ENCODE results near the gene OR6B3.

OR6B3 gene

DNA sequence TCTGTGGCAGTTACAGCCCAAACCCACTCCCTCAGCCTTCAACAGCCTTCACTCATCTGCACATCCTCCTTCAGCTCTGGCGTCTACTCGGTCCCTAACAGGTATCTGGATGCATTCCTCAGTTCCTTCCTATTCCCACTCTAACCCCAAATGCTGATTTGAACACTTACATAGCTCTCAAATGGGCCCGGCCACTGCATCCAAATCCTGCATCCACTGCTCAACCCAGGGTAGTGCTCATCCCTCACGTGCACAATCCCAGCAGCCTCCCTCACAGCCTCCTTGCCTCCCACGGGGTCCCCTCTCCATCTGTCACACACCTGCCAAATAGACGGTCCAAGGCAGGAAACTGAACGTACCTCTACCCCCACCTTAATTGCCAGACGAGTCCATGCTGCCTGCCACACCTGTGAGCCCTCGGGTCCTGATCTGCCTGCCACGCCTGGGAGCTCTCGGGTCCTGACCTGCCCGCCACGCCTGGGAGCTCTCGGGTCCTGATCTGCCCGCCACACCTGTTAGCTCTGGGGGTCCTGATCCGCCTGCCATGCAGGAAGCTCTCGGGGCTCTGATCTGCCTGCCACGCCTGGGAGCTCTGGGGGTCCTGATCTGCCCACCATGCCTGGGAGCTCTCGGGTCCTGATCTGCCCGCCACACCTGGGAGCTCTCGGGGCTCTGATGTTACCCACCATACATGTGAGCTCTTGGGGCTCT, 9.9 kb downstream of the OR6B3 start:
- no peak for DNase-seq

DNA sequence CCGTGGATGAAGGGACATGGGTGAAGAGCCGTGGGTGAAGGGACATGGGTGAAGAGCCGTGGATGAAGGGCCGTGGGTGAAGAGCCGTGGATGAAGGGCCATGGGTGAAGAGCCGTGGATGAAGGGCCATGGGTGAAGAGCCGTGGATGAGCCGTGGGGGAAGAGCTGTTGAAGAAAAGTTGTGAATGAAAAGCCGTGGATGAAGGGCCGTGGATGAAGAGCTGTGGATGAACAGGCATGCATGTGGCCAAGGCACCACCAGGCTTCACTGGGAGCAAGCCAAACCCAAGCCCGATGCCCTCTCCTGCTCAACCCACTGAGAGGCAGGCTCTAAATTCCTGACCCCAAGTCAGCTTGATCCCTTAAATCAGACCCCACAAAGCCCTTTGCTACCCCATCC, 10.6 kb downstream of the OR6B3 start:
- DNase-seq: no peak

DNA sequence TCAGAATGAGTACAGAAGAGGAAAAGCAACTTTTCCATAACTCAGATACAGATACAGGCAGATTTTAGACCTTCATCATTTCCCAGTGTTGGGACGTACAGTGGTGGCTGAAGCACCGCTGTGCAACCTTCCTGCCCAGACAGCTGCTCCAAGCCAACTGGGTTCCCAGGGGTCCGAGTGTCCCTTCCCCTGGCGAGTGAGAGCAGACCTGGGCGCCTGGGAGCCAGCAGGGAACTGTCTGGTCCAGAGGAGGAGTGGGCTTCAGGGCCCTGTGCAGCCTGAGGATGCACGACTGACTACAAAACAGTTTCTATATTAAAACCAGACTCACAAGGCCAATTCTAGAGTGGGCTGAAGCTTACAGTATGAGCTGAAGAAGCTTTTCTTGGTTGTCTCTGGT, 12.0 kb downstream of the OR6B3 start:
- no peak for DNase-seq

DNA sequence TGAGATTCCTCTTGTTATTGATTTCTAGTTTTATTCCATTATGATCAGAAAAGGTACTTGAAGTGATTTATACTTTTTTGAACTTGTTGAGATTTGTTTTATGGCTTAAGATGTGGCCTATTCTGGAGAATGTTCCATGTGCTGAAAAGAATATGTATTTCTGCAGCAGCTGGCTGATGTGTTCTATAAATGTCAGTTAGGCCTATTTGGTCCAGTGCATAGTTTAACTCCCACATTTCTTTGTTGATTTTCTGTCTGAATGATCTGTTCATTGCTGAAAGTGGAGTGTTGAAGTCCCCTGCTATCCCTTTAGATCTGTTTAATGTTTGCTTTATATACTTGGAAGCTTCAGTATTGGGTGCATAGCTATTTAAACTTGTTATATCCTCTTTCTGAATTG, 16.0 kb downstream of the OR6B3 start:
- no peak for DNase-seq

DNA sequence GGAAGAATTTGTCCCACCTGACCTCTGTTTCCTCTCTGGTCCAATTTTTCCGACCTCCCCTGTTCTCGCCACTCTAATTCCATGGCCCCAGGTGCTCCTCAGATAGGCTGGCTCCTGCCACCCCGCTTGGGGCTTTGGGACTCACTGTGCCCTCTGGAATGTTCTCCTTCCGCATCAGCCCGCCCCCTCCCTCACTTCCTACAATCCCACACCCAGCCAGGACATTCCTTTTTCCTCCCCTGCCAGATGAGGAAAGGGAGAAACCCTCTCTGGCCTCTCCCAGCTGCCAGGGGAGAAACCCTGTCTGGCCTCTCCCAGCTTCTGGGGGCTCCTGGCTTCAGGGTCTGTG, 20.0 kb downstream of the OR6B3 start:
- DNase-seq: no peak

DNA sequence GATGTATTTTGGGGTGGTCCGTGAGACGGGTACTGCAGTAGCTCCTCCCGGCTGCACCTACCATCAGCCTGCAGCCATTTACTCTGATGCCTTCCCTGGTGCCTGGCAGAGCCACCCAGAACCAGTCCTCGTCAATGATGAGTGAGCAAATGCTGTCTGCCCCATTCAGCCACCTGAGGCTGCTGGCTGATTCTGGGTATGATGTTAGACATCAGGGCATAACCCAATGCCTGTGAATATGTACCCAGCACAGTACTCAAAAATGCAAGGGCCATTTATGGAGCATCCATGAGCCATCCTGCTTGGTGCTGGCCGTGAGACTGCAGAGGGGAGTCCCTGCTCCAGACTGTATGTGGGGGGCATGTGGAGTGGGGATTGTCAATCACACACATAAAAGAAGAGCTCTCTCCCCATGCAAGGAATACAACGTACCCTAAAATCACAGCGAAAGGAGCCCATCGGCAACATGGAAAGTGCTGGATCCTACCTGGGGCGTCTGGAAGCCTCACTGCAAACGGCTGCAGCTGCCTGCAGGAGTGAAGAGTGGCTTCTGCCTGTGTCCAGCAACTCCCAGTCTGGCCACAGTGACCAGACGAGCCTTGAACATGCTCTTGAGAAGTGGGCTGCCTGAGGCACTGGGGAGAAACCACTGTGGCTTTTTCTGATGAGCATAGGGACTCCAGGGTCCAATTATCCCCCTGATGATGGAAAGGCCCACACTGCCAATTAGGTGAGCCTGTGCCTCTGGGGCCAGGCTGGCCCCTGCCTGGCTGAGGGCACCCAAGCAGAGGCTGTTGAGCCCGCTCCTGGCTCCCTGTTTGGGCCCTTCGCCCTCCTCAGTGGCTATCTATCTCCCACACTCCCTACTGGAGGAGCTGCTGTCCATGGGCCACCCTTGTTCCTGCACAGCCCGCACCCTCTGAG, 20.7 kb downstream of the OR6B3 start:
- no peak for DNase-seq

DNA sequence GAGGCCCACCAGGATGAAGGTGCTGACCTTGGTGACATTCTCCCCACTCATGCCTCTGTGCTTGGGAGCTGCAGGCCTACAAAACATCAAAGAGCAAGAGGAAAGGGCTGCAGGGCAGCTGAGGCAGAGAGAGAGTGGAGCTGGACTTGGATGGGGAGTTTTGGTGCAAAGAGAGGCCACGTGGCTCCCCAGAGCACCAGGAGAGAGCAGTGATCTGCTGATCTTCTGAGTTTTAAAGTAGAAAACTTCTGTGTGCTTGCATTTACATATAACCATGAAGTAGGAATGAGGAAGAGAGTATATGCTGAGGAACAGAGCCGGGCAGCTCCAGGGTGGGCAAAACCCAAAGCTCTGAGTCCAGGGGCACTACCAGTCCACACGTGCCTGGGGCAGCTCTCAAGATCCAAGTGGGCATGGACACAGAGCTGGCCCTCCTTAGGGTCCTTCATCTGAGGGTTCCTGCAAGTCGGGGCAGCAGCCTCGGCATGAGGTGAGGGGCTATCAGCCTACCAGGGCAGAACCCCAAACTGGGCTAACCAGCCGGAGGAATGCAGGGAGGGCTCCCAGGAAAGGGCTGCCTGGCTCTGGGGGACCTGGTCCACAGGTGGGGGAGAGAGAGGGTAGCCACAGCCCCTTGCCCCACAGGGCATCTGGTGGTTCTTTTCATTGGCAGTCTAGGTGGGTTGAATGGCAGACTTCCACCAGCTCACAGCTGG, 22.8 kb downstream of the OR6B3 start, which contains the start of gene OR6B2:
TSS of gene OR6B2 (minus strand) at position 51 of the 716 bp plus-strand sequence. CDS start at position 51, 0 bp downstream.
- no peak for DNase-seq

DNA sequence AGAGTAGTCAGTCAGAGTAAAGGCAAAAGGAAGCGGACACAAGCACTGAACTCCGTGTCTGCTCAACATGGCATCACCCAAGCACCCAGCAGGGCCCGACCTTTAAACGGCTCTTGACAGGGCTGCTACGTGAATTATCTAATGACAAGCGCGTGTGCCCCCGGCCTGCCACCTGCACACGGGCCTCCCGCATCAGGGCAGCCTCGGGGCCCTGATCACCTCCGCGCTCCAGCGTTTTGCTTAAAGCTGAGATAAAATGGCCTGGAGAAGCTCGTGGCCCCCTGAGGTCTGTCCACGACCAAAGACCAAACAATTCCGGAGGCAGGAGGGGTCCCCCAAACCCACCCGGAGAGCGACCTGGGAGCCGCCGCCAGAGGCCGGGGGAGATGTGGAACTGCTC, 28.6 kb downstream of the OR6B3 start:
- DNase-seq: no peak

DNA sequence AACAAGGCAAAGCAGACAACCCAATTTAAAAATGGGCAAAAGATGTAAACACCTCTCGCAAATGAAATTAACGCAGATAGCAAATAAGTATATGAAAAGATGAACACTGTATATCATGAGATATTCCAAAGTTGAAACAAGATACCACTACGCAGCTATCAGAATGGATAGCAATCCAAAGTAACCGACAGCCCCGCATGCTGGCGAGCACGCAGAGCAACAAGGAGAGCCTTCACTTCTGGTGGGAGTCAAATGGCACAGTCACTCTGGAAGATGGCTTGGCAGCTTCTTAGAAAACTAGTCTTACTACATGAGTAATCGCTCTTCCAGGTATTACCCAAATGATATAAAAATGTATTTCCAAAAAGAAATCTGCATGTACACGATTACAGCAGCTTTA, 29.5 kb downstream of the OR6B3 start:
- no peak for DNase-seq

DNA sequence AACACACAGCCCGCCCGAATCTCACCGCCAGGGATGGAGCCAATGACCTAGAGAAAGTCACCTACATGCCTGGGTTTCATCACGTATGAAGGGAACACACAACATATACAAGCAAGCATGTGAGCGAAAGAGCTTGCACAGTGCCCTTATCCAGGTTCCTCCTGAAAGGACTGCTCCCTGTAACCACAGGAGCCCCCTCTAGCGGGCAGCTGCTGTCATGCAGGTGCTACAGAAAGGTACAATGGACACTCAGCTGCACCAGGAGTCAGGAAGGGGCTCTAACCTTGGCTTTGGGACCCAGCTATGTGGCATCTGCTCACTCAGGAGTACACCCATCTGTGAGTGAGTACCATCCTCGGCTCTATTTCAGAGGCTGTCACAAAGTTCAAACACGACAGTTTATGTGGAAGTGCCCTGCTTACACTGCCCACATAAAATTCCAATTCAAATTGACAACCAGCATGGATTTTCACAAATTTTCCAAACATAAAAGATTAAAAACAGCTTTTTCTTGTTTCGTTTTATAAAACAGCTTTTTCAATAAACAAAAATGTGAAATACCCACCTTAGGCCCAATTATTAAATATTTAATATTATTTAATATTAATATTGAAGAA, 31.7 kb downstream of the OR6B3 start:
- DNase-seq: peak; percentile 67

DNA sequence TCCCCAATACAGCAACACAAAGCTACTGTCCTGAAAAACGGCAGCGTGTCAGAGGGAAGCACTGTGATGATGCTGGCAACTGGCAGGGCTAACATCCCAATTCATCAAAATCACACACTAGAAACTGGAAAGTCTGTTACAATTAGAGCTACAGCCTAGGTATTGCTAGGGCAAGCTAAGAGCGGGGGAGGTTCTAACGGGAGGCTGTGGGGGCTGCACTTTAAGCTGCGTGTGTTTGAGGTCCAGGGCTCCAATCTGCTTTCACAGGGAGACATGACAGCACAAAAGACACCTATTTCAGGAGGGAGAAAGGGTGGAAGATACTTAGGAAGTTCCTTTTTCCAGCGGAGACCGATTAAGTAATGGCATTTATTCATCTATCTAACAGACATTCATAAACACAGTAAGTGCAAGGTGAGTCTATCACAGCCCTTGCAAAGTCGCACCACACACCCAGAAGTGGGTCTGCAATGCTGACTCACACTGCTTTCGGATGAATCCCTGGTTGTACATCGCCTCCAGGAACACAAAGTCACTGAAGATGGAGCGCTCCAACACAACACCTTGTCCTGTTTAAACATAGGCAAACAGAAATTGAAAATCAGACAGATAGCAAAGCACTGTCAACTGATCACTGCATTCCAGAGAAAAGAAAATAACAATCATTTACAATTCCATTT, 35.1 kb downstream of the OR6B3 start:
- no peak for DNase-seq

DNA sequence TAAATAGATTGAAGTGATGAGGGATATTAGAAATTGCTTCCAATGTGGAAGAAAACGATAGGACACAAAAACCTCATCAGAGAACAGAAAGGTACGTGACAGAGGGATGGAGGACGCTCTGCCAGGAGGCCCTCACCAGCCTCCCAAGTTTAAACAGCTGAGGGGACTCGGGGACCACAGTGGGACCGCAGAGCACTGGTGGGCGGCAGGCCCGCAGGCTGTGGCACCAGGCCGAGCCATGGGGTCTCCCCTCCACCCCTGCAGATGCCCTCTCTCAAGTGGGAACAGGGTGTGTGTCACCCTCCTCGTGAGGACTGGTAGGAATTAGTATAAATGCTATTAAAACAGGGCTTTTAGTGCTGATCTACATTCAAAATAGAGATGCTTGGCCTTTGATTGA, 39.0 kb downstream of the OR6B3 start:
- no peak for DNase-seq

DNA sequence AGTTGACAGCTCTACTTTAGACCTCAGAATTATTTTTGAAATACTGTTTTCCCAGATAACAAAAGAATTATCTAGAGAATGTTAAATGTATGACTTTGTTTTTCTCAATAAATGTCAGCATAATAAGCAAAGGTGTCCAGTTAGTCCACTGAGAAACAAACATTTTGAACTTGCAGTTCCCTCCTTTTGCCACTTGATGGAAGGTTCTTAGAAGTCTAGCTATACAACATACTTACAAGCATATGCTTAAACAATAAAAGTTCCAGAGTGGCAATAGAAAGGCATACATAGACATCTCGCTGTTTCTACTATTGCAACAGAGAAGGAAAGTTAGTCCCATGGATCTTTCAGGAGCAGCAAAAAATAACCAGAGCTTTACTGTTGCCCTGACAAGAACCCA, 40.0 kb downstream of the OR6B3 start:
- no peak for DNase-seq

DNA sequence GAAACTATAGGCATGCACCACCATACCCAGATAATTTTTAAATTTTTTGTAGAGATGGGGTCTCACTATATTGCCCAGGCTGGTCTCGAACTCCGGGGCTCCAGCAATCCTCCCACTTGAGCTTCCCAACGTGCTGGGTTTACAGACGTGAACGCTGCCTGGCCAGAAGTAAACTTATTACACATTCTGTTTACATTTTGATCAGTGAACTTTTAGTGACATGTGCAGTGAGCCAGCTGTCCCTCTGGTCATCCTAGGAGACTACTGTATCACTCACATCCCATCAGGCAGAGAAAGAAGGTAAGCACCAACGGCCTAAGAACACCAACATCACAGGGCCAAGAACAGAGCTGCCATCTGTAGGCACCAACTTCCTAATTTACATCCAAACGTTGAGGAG, 50.3 kb downstream of the OR6B3 start:
- no peak for DNase-seq

DNA sequence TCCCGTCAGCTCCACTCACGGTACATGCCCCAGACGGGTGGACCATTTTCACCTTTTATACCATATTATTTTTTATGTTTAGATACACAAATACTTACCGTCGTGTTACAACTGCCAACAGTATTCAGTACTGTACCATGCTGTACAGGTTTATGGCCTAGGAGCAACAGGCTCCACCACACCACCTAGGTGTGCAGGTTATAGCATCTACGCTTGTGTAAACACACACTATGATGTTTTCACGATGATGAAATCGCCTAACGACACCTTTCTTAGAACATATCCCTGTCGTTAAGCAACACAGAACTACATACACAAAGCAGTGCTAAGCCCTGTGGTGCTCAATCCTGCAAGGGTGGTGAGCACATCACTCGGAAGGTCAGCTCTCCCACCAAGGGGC, 52.6 kb downstream of the OR6B3 start:
- no peak for DNase-seq

DNA sequence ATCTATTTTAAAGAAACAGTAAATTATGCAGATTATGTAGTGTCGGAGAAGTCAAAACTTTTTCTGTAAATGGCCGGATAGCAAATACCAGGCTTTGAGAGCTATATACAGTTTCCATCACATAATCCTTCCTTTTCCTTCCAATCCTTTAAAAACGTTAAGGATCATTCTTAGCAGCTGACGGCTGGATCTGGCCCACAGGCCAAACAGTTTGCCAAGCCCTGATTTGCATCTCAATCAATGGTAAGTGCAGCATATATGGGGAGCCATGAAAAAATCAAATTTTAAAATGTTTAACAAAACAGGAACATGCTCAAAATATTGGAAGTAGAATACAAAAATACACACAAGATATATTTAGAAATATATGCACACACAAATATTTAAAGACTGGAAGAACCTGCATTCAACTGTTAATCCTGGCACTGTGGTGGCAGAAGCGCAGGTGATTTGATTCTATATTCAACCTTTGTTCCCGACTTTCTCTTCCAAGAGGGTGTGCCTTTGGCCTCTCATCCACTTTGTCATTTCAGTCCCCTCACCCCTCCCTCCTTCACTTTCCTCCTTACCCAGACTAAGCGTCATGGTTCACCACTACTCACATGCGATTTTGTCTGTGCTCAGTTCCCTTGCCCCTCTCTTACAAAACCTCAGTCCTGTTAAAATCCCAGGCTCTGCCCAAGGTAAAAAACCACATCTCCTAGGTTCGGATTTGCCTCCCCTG, 55.5 kb downstream of the OR6B3 start:
- no peak for DNase-seq

Data from CD4-positive, alpha-beta T cell treated with Interleukin-17A for 1 hour (primary cell).